Keratinocyte (primary cell): ENCODE measurements around the gene POLE. TPM values are rescaled to one million over a fixed set of nuclear protein-coding genes. Genes with fewer than 3 reads are reported as not detected.

Source experiments
- DNase-seq: peaks from one replicate; pipeline ENCODE4 v3.0.0-alpha.2; 2011; ENCODE audit warnings: low read depth, missing footprints, low spot score
- FAIRE-seq: peaks from 2 replicates; lab custom pipeline; 2011; peaks lifted over from hg19 to GRCh38; lab: Jason Lieb, UNC
- H2AFZ ChIP-seq: 2 replicates; pipeline ENCODE4 v1.6.0; 2012; ENCODE audit warnings: low read length, control low read depth, inconsistent platforms; ENCODE audit not compliant: control insufficient read depth
- H3K27ac ChIP-seq: 2 replicates; pipeline ENCODE4 v1.5.1; 2011; ENCODE audit warnings: low read length; ENCODE audit not compliant: control insufficient read depth, insufficient read depth
- H3K27me3 ChIP-seq: 3 replicates; pipeline ENCODE4 v1.6.0; 2011; ENCODE audit warnings: low read length; ENCODE audit not compliant: control insufficient read depth, insufficient read depth; ENCODE audit errors: extremely low read depth
- H3K36me3 ChIP-seq, 2 experiments: 2 replicates in 1 of 2; 3 replicates in 1 of 2; pipeline ENCODE4 v1.5.1; 2011; ENCODE audit warnings: low read length in 2 of 2, mild to moderate bottlenecking in 1 of 2; ENCODE audit not compliant: control insufficient read depth in 2 of 2, insufficient read depth in 2 of 2; ENCODE audit errors: extremely low read depth in 1 of 2
- H3K4me1 ChIP-seq: 3 replicates; pipeline ENCODE4 v1.5.1; 2011; ENCODE audit warnings: low read length; ENCODE audit not compliant: control insufficient read depth, insufficient read depth; ENCODE audit errors: extremely low read depth
- H3K4me2 ChIP-seq: 3 replicates; pipeline ENCODE4 v1.6.0; 2011; ENCODE audit warnings: low read depth, low read length; ENCODE audit not compliant: control insufficient read depth, insufficient read depth; ENCODE audit errors: extremely low read depth
- H3K4me3 ChIP-seq, 3 experiments: fragments of 200-600 bp in 1 of 3; sonication (generic) in 1 of 3; 2 replicates in 2 of 3; 3 replicates in 1 of 3; pipeline ENCODE4 v1.5.1; 2011 to 2016; ENCODE audit warnings: low read length in 3 of 3, mild to moderate bottlenecking in 3 of 3, control low read depth in 2 of 3, inconsistent platforms in 1 of 3, low read depth in 1 of 3, mixed read lengths in 1 of 3, mixed run types in 1 of 3, moderate library complexity in 1 of 3; ENCODE audit not compliant: control insufficient read depth in 2 of 3, insufficient read depth in 2 of 3; ENCODE audit errors: extremely low read depth in 1 of 3
- H3K79me2 ChIP-seq: 2 replicates; pipeline ENCODE4 v1.6.0; 2012; ENCODE audit warnings: low read length; ENCODE audit not compliant: control insufficient read depth, insufficient read depth
- H3K9ac ChIP-seq: 3 replicates; pipeline ENCODE4 v1.6.0; 2011; ENCODE audit warnings: low read length; ENCODE audit not compliant: control insufficient read depth, insufficient read depth; ENCODE audit errors: extremely low read depth
- H3K9me1 ChIP-seq: 3 replicates; pipeline ENCODE4 v1.6.0; 2011; ENCODE audit warnings: low read length; ENCODE audit not compliant: control insufficient read depth, insufficient read depth; ENCODE audit errors: extremely low read depth
- H3K9me3 ChIP-seq: 2 replicates; pipeline ENCODE4 v1.5.1; 2012; ENCODE audit warnings: low read depth, low read length; ENCODE audit not compliant: control insufficient read depth
- H4K20me1 ChIP-seq: 3 replicates; pipeline ENCODE4 v1.6.0; 2011; ENCODE audit warnings: low read length; ENCODE audit not compliant: control insufficient read depth, insufficient read depth; ENCODE audit errors: extremely low read depth
- CTCF ChIP-seq, 3 experiments: IDR thresholded peaks in 1 of 3; conservative IDR thresholded peaks in 1 of 3; optimal IDR thresholded peaks in 1 of 3; 2 replicates in 2 of 3; 3 replicates in 1 of 3; pipeline versions ENCODE3 to v1.5.1; 2011; ENCODE audit warnings: low read length in 3 of 3, mild to moderate bottlenecking in 3 of 3, moderate library complexity in 2 of 3, control low read depth in 1 of 3, inconsistent platforms in 1 of 3; ENCODE audit not compliant: insufficient read depth in 2 of 3; ENCODE audit errors: extremely low read depth in 1 of 3
- EZH2 ChIP-seq: IDR thresholded peaks from one replicate; pipeline ENCODE4 v1.6.1; 2012; ENCODE audit warnings: inconsistent platforms, mild to moderate bottlenecking, low read length, moderate library complexity
- dilution Hi-C: fragments of 300-500 bp; cut with MboI; formaldehyde crosslinking; loops from one replicate; pipeline ENCODE4 v1.7.0; 2020; ENCODE audit warnings: low sequenced_read_pairs; ENCODE audit not compliant: extremely low pct_ligation_motif_present
- polyA plus RNA-seq, 5 experiments: library from polyadenylated mRNA; depleted of rRNA in 3 of 5; stranded (reverse) in 3 of 5; stranded (forward) in 1 of 5; unstranded in 1 of 5; fragments of >200 nt; gene quantifications; 1 replicate in 1 of 5; 2 replicates in 3 of 5; 3 replicates in 1 of 5; pipeline versions ENCODE4 v1.2.1 to v1.2.3, GENCODE V29; 2011 to 2012; ENCODE audit warnings: missing spikeins in 2 of 5, low read depth in 1 of 5, low replicate concordance in 1 of 5

Gene POLE
- polyA plus RNA-seq, 1 donor (not counting 4 experiments of a cell fraction or from before 2014, with no cell fraction given), result 14.8 TPM

- Histone ChIP-seq H3K4me3 (no peak overlapping the region), H3K9ac (no peak overlapping the region), H3K36me3 (peaks cover 21 to 43% of the 10 kb centered on the region in 2 experiments), H3K4me1 (peaks cover 2% of the 10 kb centered on the region), H3K27me3 (no peaks in the 10 kb centered on the region), H4K20me1 (peaks cover 3% of the 10 kb centered on the region), H3K9me3 (no peaks in the 10 kb centered on the region), H3K9me1 (no peaks in the 10 kb centered on the region), H3K79me2 (peaks cover 4% of the 10 kb centered on the region), H2AFZ (no peak overlapping the region), H3K4me2 (no peak overlapping the region), H3K27ac (no peak overlapping the region)
- no peak for TF ChIP-seq CTCF (optimal IDR thresholded peaks at IDR 0.05 in 1 of 3, IDR thresholded peaks at IDR 0.05 in 1 of 3, conservative IDR thresholded peaks at IDR 0.05 in 1 of 3; ENCODE audit: extremely low read depth in 1 of 3, insufficient read depth in 2 of 3, low read length in 3 of 3)
- TF ChIP-seq EZH2, result no peak
- FAIRE-seq (no peak), DNase-seq (no peak)
- dilution Hi-C loops, result no loop called here
Observed at GRCh38 chr12:132674561-132674960, 12.6 kb downstream of the POLE start.

GRCh38 chr12:132673288-132674179 is 13.6 kb downstream of the POLE start:
- TF ChIP-seq EZH2, result no peak
- TF ChIP-seq CTCF (optimal IDR thresholded peaks at IDR 0.05 in 1 of 3, IDR thresholded peaks at IDR 0.05 in 1 of 3, conservative IDR thresholded peaks at IDR 0.05 in 1 of 3; ENCODE audit: extremely low read depth in 1 of 3, insufficient read depth in 2 of 3, low read length in 3 of 3), result no peak
- dilution Hi-C loops, result no loop called here
- FAIRE-seq (no peak), DNase-seq (no peak)
- H3K79me2 ChIP-seq, result no peaks in the 10 kb centered on the region
- H3K27me3 ChIP-seq, result no peaks in the 10 kb centered on the region
- H3K36me3 ChIP-seq, result peaks cover 23 to 44% of the 10 kb centered on the region in 2 experiments
- H2AFZ ChIP-seq, result no peak overlapping the region
- no peak overlapping the region for H3K4me3 ChIP-seq
- no peaks in the 10 kb centered on the region for H3K9me1 ChIP-seq
- no peak overlapping the region for H3K9ac ChIP-seq
- no peaks in the 10 kb centered on the region for H3K9me3 ChIP-seq
- H3K4me1 ChIP-seq, result peaks cover 3% of the 10 kb centered on the region
- no peak overlapping the region for H3K27ac ChIP-seq
- no peak overlapping the region for H3K4me2 ChIP-seq
- H4K20me1 ChIP-seq, result peaks cover 3% of the 10 kb centered on the region
